GM20431 (cell line): ENCODE results near the gene FIGLA.

Source experiments
- in situ Hi-C: fragments of 300-500 bp; cut with MseI, MboI; formaldehyde crosslinking; loops from one replicate; pipeline ENCODE4 v1.15.0; 2020; ENCODE audit warnings: low sequenced_read_pairs; ENCODE audit not compliant: unreplicated experiment

FIGLA gene, protein sequence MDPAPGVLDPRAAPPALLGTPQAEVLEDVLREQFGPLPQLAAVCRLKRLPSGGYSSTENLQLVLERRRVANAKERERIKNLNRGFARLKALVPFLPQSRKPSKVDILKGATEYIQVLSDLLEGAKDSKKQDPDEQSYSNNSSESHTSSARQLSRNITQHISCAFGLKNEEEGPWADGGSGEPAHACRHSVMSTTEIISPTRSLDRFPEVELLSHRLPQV

DNA sequence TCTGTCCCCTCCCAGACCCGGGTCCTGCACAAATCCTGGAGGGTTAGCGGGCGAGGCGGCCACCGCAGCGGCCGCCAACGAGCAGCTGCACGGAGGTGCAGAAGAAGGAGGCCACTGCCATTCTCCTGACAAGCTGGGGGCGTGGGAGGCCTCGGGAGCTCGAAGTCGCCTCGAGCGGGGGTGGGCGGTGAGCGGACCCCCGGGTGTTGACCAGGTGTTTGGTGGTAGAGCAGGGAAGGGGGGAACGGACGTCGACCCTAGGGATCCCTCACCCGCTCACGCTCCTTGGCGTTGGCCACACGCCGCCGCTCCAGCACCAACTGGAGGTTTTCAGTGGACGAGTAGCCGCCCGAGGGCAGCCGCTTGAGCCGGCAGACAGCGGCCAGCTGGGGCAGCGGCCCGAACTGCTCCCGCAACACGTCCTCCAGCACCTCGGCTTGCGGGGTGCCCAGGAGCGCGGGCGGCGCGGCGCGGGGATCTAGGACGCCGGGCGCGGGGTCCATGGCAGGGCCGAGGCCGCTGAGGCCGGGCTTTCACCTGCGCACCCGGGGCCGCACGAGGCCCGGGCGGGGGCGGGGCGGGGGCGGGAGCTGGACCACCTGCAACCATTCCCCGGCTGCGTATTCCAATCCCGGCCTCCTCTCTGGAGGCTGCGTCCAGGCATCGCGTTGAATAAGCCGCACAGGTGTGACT, at the start of gene FIGLA:
FIGLA (minus strand) TSS at position 508 of the 693 bp plus-strand sequence; CDS start at position 503, 5 bp downstream.
- in situ Hi-C loops: no loop called here

DNA sequence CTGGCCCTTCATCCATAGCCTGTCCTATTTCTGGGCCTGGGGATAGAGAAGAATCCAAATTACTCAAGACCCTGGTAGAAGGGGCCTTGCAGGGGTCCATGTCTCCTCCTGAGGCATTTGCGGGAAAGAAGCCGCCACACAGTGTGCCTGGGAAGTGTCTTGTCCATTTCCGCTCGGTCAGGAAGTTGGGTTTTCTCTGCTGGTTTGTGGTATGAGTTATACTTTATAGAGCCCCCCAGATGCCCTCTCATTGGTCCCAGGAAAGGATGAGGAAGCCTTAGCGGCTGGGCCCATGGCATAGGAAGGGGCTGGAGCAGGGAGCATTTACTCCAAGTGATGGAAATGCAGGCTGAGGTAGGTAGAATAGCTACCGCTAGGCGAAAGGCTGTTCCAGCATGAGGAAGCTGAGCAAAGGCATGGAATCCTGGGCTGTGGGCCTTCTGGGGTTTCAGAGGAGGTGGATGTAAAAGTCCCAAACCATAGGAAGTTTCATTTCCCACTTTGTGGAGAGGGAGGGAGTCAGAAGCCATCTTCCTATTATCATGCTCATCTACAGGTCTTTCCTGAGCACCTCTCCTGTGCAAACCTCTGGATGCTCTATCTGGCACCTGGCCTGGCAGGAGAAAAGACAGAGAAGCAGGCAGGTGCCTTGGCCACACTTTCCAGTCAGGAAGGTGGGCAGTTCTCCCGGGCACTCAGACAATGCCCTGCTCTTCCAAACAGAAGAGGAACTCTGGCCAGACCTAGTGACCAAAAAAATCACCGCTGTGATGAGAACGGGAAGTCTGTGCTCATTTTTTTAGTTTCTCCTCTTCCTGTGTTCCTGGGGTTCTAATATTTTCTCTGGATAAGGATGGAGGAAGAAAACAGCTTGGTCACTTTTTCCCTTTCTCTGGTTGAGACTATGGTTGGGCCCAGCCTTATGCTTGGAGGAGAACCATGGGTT, 47.8 kb upstream of the FIGLA start:
- in situ Hi-C loops: no loop called here

DNA sequence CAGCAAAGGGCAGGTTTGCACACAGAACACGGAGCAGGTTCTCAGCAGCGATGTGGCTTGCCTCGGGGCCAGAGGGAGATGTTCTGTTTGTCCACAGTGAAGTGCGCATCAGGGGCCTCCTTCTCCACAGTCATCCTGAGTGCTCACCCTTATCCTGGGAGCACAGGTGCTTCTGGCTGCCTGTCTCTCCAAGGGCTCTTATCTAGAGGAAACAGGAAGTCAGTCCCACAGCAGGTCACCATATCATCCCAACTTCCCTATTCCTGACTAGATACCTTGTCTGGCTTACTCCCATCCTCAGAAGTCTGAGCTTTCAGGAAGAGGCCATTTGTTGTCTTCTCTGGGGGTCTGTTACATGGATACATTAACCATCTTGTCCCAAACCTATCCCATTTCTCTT, 45.2 kb upstream of the FIGLA start, which contains the start of gene CD207:
CD207 (minus strand) TSS at position 174 of the 400 bp plus-strand sequence; CDS start at position 134, 40 bp downstream.
- in situ Hi-C loops: no loop called here

DNA sequence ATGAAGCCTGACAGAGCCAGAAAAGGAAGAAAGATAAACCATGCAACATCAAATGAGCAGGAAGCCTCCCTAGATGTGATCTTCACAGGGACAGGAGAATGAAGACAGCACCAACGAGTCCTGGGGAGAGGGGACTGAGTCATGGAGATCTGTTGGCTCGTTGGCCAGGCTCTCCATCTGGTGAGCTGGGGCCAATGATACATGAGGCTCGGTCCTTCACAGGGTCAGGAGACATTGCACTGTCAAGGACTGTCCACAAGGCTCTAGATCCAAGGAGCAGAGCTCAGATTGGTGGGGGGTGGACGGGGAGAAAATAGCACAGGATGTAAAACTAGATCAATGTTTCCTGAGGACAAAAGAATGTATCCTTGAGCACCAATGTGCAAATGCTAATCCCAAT, 44.4 kb upstream of the FIGLA start:
- in situ Hi-C loops: no loop called here

DNA sequence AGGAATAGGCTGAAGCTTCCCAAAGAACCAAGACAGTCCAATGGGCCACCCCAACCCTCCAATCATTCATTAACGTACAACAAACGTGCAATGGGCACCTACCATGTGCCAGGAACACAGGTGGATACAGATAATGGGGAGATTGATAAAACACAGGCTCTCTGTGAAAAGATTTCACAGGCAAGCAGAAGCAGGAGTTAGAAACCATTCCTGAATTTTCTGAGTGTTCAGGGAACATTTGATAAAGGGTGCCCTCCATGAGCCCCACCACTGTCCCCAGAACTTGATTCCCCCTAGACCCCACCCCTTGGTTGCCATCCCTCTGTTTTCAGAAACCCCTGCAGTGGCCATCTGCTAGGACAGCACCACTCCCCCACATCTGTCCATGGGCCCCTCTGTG, 43.7 kb upstream of the FIGLA start:
- in situ Hi-C loops: no loop called here

DNA sequence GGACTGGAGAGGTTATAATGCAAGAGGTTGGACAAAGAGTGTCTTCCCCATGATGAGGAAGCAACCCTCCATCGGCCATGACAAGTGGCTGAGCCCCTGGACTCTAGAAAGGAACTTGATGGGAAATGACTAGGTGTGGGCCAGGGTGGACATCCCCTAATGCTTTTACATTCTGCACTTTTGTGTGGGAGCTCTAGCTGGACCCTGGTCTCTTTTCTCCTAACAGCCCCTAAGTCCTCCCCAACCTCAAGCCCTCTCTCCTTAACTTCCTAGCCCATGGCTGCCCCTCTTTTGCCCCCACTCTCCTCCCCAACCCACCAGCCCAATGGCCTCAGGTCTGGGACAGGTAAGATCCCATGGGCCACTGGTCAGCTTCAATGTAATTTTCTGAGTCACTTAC, 42.8 kb upstream of the FIGLA start:
- in situ Hi-C loops: no loop called here

DNA sequence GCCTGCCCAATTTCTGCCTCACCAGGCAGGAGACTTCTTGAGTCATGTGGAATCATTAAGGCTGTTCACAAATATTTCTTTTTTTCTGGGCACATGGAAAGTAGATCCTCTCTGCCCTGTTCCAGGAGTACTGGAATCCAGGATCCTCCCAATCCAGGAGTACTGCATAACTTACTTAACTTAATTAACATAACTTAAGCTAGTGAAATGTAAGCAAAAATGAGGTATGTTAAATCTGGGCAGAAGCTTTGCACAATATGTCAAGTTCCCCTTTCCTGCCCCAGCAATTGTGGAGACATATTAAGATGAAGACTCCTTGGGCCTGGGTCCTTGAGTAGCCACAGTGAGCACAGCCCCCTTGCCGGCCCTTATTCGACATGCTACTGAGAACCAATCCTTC, 41.9 kb upstream of the FIGLA start:
- in situ Hi-C loops: no loop called here

DNA sequence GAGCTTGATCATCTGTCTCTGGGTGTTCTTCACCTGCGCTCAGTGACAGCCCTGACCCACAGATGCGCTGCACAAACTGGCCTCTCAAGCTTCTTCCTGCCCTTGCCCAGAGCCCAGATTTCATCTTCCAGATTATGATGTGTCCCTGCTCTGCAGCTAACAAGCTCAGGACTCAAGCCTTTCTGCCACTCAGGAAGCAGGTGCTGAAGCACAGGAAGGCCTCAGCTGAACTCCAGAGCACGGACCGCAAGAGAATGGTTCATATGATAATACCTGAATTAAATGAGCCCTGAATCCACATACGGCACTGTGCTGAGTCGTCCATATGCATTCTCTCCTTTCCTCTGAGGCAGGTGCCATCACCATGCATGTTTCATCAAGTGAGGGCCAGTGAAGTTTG, 41.4 kb upstream of the FIGLA start:
- in situ Hi-C loops: no loop called here

DNA sequence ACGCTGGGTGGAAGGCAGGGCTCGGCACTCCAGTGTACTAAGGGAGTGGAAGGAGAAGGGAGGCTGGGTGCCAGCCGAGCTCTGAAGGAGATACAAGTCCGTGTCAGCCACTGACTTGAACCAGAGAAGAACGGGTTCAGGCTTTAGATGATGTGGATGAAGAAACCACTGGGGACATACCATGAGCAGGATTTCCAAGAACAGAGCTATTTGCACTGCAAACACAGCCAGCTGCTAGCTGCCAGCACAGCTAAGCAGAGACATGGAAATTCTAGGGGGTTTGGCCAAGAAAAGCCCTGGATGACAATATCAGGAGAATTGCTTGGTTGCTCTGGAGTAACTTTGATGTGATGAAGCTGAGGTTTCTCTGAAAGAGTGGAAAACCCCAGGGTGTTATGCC, 39.9 kb upstream of the FIGLA start:
- in situ Hi-C loops: no loop called here

DNA sequence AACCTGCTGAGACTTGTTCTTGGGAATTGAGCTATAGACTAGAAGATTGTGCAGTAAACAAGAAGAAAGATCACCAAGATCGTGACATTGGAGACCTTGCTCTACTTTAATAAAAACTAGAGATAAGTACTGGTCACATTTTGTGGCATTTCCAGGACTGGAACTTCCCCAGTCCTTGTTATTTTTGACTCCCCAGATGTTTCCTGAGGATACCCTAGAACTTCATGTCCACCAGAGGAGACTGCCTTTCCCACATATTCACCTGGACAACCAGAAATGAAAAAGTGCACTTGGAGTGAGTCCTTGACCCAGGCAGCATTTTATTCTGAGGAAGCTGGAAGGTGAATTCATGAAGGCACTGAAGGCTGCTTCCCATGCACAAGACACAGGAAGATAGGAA, 39.5 kb upstream of the FIGLA start:
- in situ Hi-C loops: no loop called here

DNA sequence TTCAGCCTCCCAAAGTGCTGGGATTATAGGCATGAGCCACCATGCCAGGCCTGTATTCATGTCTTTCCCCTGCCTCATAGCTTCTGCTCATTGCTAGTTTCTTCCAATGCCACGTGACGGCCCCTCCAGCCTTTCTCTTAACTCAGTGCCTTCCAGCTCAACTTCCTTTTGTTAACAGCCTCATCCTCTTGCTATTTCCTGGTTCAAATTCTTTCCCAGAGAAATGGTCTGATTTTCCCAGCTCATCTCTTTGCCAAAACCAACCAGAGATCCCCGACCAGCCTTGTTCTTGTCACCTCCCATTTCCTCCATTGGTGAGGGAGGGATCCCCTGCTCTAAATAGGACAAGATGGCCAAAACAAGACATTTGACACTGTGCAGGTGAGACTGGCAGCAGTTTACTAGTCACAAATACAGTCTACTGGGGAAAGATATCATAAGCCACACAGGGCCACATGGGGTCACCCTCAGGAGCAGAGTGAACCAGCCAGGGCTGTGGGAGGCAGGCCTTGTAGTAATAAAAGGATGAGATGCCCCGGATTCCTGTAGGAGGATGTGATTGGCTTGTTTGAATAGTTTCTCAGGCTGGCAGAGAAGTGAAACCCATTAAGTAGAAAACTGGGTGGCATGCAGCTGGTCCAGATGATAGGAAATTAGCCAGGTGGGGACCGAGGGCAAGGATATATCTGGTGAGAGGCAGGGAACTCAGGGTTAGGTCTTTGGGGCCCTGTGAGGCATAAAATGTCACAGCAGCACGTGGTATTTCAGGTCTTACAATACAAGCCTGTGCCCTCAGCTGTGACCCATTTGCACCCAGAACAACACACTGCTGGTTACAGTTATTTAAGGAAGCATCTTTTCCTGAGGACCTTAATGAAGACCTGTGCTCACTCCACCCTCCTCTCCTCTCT, 38.7 kb upstream of the FIGLA start:
- in situ Hi-C loops: no loop called here

DNA sequence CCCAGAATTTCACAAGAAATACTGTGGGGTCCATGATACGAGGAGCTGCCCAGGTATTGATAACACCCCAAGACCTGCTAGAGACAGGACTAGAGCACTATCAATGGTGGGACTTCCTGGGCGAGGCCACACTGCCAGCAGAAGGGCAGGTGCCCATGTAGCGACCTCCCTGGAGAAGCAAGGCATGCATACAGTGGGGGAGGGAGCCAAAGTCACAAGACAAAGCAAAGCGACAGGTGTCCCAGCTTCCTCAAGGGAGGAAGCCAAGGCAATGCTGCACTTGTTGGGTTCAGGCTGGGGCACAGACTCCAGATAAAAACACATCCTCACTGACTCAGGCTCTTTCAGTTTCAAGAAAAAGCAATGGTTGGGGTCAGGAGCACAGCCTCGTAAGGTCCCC, 37.7 kb upstream of the FIGLA start:
- in situ Hi-C loops: no loop called here

DNA sequence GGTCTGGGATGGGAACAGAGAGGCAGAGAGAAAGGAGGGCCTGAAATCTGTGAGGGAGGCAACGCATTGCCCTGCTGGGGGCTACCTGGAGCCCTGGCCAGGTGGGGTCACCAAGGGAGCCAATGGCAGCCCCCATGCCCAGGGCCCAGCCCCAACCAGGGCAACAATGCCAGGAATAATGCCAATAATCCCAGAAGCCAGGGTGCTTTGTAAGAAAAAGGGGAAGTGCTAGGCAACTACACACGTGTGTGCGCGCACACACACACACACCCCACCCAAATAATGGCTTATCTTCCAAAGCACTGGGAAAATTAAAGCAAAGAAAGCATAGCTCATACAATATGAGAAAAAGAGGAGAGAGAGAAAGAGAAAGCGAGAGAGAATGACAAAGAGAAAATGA, 36.9 kb upstream of the FIGLA start:
- in situ Hi-C loops: no loop called here

DNA sequence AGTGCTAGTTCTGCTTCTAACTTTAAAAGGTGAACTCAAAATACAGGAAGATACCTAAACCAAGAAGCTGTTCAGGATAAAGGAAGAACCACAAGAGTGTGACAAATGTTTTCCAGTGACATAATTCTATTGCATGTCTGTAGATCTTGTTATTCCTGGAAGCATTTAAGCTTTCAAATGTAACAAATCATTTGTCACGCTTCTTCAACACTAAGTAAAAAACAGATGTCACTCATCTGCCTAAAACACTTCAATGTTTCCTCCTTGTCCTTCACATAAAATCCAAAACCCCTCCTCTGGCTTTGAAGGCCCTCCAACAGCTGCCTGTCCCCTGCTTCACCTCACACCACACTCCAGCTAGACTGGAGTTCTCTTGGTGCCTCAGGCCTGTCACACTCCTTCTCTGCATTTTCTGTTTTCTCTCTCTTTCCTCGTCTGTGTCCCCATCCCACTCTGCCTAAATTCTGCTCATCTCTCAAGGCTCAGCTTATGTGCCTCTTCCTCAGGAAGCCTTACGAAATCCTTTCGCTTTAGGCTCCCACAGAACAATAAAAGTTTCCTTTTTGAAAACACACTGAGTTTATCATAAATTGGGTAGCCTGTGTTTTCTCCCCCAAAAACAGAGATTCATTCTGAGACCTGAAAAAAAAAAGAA, 36.4 kb upstream of the FIGLA start:
- in situ Hi-C loops: no loop called here

DNA sequence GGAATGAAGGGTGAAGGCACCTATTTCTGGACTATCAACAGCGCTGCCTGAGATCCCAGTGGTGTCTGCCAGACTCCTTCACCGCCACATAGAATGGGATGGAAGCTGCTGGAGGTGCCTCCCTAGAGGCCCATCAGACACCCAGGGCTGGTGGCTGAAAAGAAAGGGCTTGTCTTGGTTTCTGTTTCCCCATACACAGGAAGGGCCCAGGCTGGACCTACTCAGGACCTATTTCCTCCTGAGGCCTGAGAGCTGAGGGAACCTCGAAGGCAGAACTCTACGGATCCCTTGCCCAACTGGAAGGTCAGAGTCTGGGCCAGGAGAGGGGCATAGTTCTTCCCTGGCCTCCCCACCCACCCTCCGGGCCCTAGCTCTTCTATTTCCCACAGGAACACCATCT, 32.8 kb upstream of the FIGLA start:
- in situ Hi-C loops: no loop called here

DNA sequence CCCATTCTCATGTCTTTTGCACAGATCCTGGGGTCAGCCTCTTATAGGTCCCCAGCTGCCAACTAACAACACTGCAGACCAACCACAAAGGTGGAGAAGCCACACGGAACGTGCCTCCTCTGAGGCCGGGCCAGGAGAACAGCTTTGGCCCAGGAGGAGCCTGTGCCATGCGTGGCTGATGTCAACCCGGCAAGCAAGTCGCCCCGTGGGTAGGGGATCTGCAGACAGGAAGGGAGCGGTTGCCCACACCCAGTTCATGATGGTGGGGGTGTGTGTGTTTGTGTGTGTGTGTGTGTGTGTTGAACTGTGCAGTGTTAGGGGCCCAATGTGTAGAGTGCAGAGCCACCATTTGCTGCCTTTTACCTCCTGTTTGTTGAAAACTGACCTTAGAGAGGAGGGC, 32.4 kb upstream of the FIGLA start:
- in situ Hi-C loops: no loop called here

DNA sequence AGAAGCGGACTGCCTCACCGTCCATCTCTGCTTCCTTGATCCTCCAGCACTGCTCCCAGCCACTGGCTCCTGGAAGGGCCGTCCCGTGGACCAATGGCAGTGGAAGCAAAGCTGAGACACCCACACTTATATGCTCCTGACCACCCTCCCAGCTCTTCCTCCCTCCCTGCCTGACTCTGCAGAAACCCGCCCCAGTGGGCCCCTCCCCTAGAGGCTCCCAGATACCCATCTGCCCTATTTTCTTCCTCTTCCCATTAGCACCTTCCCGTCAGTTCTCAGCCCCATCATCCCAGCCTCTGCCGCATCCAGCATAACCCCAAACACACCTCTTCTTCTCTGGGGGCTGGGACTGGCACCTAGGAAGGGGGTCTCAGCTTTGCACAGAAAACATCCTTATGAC, 30.1 kb upstream of the FIGLA start, which contains the start of gene CLEC4F:
CLEC4F (minus strand) TSS at position 101 of the 400 bp plus-strand sequence; CDS start at position 25, 76 bp downstream.
- in situ Hi-C loops: no loop called here

DNA sequence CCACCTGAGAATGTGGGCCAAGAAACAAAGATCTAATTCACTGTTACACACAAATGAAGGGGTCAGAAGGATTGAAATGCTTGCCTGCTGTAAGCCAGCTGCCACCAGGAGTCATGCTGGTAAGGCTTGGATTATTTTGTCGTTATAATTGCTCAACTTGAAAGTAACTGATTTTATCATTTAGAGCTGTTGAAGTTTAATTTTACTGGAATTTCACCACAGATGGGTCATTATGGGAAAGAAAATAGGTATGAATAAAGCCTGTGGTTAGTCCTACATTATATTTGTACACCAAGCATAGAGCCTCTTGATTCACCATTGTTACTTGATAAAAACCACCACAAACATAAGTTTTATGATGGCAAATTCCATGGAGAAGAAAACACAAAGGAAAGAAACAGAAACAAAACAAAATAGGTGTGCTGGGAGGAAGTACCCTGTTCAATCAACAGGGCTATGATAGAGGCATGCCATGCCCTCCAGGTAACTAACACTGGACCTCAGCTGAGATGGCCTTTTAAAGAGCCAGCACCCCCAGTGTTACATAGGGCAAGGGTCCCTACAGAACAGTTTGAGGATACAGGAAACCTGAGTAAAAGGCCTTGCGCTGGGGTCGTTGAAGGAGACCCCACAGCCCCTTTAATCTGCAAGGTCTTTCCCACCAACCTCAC, 27.0 kb upstream of the FIGLA start:
- in situ Hi-C loops: no loop called here

DNA sequence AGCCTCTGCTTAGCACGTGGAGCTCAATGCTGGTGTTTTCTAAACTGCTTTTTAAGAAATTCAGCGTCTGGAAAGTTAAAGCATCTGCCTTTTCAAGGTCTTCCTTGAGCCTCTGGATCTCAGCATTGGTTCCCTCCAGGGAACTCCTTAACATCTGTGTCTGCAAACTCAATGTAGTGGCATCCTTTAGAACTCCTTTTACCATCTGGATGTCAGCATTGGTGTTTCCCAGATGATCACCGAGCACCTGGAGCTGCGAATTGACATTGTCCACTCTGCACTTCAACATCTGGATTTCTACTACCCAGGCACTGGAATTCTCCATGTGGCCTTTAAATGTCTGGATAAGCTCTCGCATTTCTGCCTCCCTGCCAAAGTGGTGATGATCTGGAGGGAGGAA, 26.3 kb upstream of the FIGLA start:
- in situ Hi-C loops: no loop called here
